ENCODE measurements around the gene ARHGDIB.

Gene ARHGDIB

GRCh38 chr12:14961466-14962152 is at the start of gene ARHGDIB:
TSS of gene ARHGDIB (minus strand) at chr12:14961601. CDS start at chr12:14950712, 10,889 bp downstream.
- peak; percentile 93 for DNase-seq

- no peak for DNase-seq
Measured at GRCh38 chr12:15011162-15011561, 49.8 kb upstream of the ARHGDIB start.

- DNase-seq = no peak
Measured at GRCh38 chr12:15007551-15007950, 46.1 kb upstream of the ARHGDIB start.

GRCh38 chr12:15005064-15005463 is 43.7 kb upstream of the ARHGDIB start:
- no peak for DNase-seq

GRCh38 chr12:15004421-15004820 is 43.0 kb upstream of the ARHGDIB start:
- DNase-seq = no peak

DNA sequence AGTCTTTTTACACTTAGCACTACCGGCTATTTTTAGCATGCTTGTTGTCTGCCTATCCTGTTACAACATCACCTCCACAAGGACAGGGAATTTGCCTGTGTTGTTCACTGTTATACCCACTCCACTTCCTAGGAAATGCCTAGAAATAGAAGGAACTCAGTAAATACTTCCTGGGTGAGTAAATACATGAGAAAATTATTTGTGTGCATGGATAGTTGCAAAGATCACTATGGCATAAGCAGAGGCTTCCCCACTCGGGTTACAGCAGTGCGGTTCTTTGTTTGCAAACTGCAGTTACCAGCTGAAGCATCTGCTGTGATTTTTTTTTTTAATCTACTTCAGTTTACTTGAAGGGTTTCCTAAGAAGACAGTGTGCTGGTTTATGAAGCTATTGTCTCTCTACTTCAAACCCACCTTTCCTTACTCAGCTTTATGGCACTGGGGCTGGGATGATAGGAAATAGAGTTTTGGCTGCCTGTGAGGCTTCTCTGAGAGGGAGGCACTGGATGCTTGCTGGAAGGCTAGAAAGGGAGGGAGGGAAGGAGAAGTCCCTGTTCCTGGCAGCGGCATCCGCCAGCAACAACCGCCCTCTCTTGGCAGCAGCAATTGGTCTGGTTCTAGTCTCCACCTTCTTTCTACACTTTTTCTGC is 40.5 kb upstream of the ARHGDIB start:
- no peak for DNase-seq

DNA sequence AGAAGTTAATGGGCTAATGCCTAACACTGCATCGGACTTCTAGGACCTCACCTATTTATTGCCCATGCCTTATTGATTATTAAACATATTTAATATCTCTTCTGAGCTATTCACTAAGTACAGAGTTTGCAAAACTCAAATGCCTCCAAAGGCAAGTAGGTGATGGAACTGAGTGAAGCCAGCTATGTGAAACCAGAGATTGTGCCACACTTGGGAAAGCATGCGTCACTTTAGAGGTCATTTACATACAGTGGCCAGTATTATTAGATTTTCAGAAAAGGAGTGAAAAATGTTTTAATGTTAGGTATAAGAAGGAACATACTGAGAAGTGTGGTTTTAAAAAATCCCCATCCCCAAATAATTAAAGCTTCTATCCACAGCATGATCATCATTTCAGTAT is 39.2 kb upstream of the ARHGDIB start:
- no peak for DNase-seq

DNA sequence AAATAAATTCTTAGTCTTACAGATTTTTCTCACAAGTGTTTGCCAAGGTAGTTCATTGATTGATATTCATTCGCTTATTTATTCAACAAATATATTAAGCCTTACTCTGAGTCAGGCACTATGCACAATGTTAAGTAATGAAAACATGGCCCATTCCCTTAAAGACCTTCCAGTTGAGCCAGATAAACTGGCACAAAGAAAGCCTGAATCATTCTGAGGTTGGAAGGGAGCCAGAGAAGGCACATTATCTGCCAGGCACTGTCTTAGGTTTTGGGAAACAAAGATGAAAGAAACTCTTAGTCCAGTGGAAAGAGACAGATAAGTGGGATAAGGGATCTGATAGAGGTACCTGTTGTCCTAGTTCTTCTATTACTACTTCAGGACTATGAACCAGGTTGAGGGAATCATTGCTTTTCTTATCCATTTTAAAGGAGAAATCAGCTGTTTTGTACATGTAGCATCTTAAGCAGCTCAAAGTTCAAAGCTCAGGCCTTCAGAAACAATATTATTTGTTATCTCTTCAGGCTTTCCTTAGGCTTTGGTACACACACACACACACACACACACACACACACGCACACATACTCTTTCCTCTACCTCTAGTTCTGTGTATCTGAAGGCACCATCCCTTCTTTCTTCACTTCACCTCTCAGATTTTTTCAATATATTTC is 38.4 kb upstream of the ARHGDIB start:
- DNase-seq = no peak

DNA sequence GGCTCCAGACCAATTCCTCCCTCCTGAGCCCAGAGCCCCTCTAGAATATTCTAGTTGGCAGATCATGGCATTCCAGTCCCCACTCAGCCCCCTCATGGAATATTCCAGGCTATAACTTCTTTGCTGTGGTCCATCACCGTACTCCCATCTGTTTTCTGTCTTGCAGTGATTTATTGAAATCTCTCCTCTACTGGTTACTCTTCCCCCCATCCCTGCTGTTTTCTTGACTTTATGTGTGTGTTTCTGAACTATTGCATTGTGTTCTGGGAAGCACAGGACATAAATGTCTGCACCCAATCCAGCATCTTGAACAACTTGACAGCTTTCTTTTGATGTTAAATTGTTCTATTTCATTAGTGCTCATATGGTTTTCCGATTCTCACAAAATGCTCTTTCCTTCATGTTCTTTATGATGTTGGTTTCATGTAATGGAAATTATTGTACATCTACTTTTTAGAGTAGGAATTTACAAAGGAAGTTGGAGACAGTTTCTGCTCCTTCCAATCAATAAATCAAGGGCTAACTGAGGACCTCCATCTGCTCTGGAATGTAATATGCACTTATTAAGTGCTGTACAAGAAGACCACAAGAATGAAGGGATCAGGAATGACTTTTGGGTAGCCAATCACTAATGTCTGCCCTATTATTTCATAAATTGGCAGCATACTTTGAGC is 37.8 kb upstream of the ARHGDIB start:
- no peak for DNase-seq

DNA sequence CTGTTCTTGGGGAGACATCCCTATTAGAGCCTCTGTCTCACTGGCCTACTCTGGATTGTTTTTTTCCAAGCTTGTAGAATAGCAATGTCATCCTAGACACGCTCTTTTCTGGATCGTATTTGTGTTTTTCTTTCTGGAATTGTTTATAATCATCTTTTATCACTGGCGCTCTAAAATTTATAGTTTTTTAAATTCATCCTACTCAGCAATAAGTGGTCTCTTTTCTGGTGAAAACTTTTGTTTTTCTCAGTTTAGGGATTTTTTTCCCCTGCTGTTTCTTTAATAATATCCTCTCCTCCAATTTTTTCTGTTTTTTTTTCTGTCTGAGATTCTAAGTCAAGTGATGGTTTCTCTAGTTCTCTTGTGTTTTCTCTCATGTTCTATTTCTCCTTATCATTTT is 36.6 kb upstream of the ARHGDIB start:
- DNase-seq = no peak

DNA sequence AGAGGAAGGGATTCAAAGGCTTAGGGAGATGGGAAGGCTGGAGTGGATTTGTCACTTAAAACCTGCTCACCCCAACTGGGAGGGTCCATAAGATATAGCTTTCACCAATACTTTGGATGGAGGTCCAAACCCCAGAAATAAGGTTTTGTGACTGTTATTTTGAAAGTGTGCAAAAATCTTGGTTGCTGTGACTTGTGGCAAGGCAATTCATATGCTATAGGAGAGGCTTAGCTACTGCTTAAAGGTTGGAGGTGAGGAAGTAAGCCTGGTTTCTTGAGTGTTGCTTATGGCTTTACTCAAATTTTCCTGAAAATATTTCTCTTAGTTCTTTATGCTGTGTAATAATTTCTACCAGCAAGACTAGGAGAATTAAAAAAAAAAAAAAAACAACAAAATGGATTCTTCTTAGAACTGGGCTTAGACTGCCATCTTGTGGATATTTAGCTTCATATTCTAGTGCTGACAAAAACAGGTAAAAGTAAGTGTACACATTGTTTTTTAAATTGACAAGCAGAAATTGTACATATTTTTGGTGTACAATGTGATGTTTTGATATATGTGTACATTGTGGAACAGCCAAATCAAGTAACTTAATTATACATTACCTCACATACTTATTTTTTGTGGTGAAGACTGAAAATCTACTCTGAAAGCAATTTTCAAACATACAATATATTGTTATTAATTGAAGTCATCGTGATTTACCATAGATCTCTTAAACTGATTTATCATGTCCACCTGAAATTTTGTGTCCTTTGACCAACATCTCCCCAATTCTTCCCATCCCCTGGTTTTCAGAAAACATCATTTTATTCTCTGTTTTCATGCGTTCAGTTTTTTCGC is 34.4 kb upstream of the ARHGDIB start:
- DNase-seq = peak; percentile 41

GRCh38 chr12:14994610-14995009 is 33.2 kb upstream of the ARHGDIB start:
- DNase-seq = no peak

GRCh38 chr12:14993537-14994266 is 32.3 kb upstream of the ARHGDIB start:
- no peak for DNase-seq

- no peak for DNase-seq
Measured at GRCh38 chr12:14993117-14993516, 31.7 kb upstream of the ARHGDIB start.

DNA sequence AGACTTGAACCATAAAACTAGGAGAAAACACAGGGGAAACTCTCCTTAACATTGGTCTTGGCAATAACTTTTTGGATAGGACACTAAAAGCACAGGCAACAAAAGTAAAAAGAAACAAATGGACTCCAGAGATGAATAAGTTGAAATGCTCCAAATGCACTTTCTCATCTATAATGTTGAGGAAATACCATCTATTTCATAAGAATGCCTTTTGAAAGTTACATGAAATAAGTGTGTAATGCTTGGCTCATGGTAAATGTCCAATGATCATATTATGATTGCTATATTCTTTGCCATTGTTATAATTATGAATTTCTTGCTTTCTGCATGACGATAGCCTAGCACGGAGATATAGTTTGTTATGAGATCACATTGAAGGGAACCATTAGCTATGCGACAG is 31.3 kb upstream of the ARHGDIB start:
- DNase-seq = no peak

DNA sequence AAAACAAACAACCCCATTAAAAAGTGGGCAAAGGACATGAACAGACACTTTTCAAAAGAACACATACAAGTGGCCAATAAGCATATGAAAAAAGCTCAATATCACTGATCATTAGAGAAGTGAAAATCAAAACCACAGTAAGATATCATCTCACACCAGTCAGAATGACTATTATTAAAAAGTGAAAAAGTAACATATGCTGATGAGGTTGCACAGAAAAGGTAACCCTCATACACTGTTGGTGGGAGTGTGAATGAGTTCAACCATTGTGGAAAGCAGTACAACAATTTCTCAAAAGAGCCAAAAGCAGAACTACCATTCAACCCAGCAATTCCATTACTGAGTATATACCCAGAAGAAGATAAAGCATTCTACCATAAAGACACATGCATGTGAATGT is 29.7 kb upstream of the ARHGDIB start:
- no peak for DNase-seq

DNA sequence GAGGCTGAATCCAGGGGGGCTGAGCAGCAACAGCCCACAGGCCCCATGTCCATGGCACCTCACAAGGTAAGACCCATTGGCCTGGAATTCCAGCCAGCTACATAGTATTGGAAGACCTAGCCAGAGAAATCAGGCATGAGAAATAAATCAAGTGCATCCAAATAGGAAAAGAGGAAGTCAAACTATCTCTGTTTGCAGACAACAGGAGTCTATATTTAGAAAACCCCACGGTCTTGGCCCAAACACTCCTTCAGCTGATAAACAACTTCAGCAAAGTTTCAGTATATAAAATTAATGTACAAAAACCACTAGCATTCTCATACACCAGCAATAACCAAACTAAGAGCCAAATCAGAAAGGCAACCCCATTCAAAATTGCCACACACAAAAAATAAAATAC is 28.4 kb upstream of the ARHGDIB start:
- DNase-seq = no peak

DNA sequence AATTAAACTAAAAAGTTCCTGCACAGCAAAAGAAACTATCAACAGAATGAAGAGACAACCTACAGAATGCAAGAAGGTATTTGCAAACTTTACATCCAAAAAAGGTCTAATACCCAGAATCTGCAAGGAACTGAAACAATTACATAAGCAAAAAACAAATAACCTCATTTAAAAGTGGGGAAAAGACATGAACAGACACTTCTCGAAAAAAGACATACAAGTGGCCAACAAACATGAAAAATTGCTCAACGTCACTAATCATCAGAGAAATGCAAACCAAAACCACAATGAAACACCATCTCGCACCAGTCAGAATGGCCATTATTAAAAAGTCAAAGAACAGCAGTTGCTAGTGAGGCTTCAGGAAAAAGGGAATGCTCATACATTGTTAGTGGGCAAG is 26.6 kb upstream of the ARHGDIB start:
- DNase-seq = no peak

- DNase-seq = no peak
Measured at GRCh38 chr12:14986449-14986848, 25.0 kb upstream of the ARHGDIB start.

GRCh38 chr12:14984766-14985285 is 23.4 kb upstream of the ARHGDIB start:
- no peak for DNase-seq

DNA sequence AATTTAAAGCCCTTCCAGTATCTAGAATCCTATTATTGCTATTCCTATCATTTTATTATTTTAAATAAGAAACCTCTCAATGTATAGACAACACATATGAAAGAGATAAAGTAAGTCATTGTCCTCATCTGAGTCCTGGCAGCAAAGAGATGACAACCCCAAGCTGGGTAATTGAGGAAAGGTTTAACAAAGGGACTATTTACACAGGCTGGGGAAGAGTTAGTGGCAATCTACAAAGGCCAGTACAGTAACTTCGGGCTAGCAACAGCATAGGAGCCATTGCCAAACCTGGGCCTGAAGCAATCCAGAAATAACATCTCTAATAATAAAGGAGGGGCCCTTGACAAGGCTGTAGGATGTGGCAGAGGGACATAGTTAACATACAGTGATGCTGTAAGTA is 22.6 kb upstream of the ARHGDIB start:
- no peak for DNase-seq

- DNase-seq = no peak
Measured at GRCh38 chr12:14982991-14983390, 21.6 kb upstream of the ARHGDIB start.
